ENCODE data around the gene CTH.

GRCh38 chr1:70459496-70460225, 48.6 kb downstream of the CTH start:
- TF ChIP-seq CTCF (IDR thresholded peaks at IDR 0.05) (no peak), ZFX (IDR thresholded peaks at IDR 0.05; ENCODE audit: borderline replicate concordance) (no peak)
